Lower leg skin (tissue), 3 donors: ENCODE measurements around the gene APPBP2.

ENCODE experiments used
- POLR2A ChIP-seq, 2 donors: fragments of 450-650 bp; IDR thresholded peaks; one replicate each; pipeline ENCODE4 v1.6.1; 2016 to 2017; ENCODE audit warnings: antibody characterized with exemption in 2 of 2, mild to moderate bottlenecking in 1 of 2, moderate library complexity in 1 of 2
- TF ChIP-seq, protein P1 (sequence below), 3 donors: fragments of 450-650 bp; IDR thresholded peaks; one replicate each; pipeline ENCODE4 v1.5.1; 2016; ENCODE audit warnings: antibody characterized with exemption in 3 of 3, mild to moderate bottlenecking in 3 of 3, moderate library complexity in 2 of 3

DNA sequence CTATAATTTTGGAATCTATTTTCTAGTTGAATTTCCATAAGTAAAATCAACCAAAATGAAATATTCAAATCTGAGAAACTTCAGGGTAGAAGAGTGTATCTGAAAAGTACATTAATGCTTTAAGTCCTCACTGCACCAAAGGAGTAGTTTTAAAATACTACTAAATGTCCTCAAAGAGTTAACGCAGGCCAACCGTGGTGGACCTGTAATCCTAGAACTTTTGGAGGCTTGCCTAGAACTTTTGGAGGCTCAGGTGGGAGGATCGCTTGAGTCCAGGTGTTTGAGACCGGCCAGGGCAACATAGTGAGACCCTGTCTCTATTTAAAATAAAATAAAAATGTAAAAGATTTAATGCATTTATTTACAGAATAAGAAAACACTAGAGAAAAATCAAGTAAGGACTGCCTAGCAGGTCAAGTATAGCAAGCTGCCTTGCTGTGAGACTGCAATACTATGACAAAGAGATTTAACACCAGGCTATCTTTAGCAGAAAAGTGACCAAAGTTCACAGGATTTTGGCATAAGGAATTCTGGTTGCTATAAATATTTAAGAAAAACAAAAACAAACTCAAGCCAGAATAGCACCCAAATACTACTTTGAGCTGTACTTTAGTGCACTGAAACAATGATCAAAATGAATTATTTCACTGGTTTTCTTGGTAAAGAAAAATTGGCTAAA is 62.7 kb downstream of the APPBP2 start:
- TF ChIP-seq, protein P1, sequence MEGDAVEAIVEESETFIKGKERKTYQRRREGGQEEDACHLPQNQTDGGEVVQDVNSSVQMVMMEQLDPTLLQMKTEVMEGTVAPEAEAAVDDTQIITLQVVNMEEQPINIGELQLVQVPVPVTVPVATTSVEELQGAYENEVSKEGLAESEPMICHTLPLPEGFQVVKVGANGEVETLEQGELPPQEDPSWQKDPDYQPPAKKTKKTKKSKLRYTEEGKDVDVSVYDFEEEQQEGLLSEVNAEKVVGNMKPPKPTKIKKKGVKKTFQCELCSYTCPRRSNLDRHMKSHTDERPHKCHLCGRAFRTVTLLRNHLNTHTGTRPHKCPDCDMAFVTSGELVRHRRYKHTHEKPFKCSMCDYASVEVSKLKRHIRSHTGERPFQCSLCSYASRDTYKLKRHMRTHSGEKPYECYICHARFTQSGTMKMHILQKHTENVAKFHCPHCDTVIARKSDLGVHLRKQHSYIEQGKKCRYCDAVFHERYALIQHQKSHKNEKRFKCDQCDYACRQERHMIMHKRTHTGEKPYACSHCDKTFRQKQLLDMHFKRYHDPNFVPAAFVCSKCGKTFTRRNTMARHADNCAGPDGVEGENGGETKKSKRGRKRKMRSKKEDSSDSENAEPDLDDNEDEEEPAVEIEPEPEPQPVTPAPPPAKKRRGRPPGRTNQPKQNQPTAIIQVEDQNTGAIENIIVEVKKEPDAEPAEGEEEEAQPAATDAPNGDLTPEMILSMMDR (IDR thresholded peaks at IDR 0.05) = no peak
- TF ChIP-seq POLR2A (IDR thresholded peaks at IDR 0.05) = no peak
